Epithelial cell of esophagus (primary cell): ENCODE data around the gene ERGIC2.
"Not testable (repeated sequence)": the region's sequence is repeated elsewhere in the genome, so short reads cannot be mapped to it uniquely, and the experiment has no call there.

Experiments used
- DNase-seq: peaks from one replicate; pipeline ENCODE4 v3.0.0; 2010; ENCODE audit warnings: low read depth
- H3K4me3 ChIP-seq: 2 replicates; pipeline ENCODE4 v1.5.1; 2011; ENCODE audit warnings: mild to moderate bottlenecking, low read length, control low read depth
- TF ChIP-seq, protein P1 (sequence below): IDR thresholded peaks from 2 replicates; pipeline ENCODE4 v1.5.1; 2011; ENCODE audit warnings: low read depth, mild to moderate bottlenecking, low read length, control low read depth, inconsistent platforms; ENCODE audit not compliant: insufficient read depth; ENCODE audit errors: missing control alignments

The ERGIC2 gene

DNA sequence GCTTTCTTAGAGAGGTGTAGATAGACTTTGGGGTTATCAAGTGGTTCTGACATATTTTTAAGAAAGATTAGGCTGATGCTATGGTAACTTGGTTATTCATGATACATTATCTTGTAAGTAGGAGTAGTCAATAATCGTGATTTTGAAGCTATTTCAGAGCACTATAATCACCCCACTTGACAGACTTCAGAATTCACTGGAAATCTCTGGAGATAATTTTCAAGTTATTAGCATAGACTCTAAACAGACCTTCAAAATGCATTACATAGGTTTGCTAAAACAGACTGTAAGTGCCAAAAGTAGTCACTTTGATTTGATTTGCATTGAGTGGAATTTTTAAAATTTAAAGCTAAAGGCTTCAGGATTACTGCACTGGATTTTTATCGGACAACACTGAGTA lies 74.3 kb downstream of the ERGIC2 start:
- no peak overlapping the region for H3K4me3 ChIP-seq
- TF ChIP-seq, protein P1, sequence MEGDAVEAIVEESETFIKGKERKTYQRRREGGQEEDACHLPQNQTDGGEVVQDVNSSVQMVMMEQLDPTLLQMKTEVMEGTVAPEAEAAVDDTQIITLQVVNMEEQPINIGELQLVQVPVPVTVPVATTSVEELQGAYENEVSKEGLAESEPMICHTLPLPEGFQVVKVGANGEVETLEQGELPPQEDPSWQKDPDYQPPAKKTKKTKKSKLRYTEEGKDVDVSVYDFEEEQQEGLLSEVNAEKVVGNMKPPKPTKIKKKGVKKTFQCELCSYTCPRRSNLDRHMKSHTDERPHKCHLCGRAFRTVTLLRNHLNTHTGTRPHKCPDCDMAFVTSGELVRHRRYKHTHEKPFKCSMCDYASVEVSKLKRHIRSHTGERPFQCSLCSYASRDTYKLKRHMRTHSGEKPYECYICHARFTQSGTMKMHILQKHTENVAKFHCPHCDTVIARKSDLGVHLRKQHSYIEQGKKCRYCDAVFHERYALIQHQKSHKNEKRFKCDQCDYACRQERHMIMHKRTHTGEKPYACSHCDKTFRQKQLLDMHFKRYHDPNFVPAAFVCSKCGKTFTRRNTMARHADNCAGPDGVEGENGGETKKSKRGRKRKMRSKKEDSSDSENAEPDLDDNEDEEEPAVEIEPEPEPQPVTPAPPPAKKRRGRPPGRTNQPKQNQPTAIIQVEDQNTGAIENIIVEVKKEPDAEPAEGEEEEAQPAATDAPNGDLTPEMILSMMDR, result no peak
- DNase-seq, result no peak

DNA sequence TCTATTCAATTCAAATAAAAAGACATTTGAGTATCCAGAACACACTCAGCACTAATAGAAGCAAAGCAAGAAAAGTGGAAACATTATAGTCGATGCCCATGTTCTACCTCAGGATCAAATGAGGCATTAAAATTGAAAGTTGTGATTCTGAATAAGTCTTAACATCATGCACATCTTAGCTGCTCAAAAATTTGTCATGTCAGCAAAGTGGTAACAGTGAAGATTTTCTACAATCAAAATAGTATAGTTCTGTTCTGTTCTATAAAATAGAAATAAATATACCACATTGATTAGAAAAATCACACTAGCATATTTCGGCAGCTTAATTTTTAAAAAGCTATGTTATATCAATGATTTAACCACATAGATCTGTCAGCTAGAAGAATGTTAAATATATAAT lies 74.7 kb downstream of the ERGIC2 start:
- DNase-seq, result no peak
- TF ChIP-seq, protein P1, result no peak
- no peak overlapping the region for H3K4me3 ChIP-seq

DNA sequence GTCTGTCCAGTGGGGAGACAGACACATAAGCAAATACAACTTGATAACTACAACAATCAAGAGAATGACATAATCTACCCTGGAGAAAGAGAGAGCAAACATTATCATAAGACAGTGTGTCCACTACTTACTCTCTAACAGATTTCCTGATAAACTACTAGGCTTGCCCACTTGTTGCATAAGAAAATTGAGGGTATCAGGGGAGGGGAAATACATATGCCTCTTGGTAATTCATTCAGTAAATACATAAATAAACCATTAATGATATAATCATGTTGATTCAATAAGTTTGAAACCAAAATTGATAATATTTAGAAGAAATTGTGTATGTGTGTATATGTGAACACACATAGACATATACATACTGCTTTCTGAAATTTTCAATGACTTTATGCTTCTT lies 76.6 kb downstream of the ERGIC2 start:
- DNase-seq, result no peak
- TF ChIP-seq, protein P1, result no peak
- H3K4me3 ChIP-seq, result no peak overlapping the region

DNA sequence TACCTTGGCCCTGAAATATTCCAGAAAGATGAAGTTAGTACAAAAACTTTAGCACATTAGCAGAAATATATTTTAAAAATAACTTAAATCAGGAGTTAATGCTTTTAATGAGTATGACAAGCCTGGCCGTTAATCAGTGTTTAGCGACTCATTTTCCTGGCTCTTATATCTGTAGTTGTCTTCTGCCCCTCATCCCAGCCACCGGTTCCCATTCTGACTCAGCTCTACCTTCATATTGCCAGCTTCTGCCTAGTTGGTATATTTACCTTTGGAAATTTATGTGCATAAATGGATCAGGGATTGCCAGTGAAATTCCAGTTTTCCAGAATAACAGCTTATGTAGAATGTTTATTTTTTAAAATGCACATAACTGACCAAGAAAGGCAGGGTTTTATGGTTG lies 79.9 kb downstream of the ERGIC2 start:
- no peak overlapping the region for H3K4me3 ChIP-seq
- TF ChIP-seq, protein P1, result no peak
- no peak for DNase-seq

DNA sequence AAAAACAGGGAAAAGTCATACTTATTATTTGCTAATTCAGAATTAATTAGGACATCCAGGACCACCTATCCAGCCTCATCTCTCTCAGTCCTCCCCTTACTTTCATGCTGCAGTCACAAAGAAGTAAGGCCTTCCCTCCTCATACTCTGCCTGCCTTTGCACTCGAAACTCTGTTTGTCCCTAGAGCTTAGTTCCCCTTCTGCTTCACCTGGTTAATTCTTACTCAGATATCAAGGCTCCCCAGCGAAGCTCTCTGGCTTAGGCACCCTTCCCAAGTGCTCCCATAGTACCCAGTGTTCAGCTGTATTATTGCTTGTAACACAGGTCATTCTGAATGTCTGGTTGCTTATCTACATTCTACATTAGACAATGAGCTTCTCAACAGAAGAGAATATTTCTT lies 81.3 kb downstream of the ERGIC2 start:
- DNase-seq, result no peak
- no peak overlapping the region for H3K4me3 ChIP-seq
- TF ChIP-seq, protein P1, result no peak

DNA sequence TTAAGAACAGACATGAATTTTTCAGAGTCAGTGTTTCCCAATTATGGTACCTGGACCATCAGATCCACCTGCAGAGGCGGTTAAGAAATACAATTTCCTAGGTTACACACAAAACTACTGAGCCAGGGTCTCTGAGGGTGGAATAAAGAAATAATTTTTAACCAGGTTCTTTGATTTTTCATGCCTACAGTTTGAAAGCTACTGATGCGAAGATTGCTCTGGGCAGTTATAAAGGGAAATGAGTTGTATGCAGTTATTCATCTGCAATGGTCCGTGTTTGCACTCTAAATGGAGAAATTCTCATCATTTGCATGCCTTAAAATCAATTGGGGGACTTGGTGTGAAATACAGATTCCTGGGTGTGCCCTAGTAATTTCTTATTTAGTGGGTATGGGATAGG lies 89.7 kb downstream of the ERGIC2 start:
- H3K4me3 ChIP-seq, result no peak overlapping the region
- no peak for DNase-seq
- TF ChIP-seq, protein P1, result no peak

DNA sequence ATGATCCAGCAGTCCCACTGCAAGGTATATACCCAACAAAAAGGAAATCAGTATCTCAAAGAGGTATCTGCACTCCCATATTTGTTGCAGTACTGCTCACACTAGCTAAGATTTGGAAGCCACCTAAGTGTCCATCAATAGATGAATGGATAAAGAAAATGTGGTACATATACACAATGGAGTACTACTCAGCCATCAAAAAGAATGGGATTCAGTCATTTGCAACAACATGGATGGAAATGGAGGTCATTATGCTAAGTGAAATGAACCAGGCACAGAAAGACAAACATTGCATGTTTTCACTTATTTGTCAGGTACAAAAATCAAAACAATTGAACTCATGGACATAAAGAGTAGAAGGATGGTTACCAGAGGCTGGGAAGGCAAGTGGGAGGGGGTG lies 90.5 kb downstream of the ERGIC2 start:
- not testable (repeated sequence) for DNase-seq, H3K4me3 ChIP-seq

DNA sequence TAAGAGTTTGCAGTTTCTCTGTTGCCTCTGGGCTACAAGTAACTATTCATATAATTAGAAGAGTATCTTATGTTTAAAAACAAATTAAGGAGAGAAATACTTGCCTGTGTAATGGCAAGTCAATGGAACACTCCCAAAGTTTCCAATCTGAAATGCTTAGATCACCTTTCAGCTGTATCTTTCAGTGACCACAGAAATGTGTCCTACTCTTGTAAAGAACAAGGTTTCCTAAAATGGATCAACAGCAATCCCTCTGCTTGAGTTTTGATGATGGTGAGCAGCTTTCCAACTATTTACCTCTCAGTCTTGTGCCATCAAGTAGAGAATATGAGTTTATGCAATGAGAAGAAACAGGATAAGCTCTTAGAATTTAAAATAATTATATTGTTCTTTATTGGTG lies 92.9 kb downstream of the ERGIC2 start:
- no peak for DNase-seq
- H3K4me3 ChIP-seq, result no peak overlapping the region
- TF ChIP-seq, protein P1, result no peak
